AG10803 (cell line): Measurements from ENCODE around the gene ANKS1B.
A peak's percentile ranks its signal among the peaks of the same experiment; 100 is the strongest.

Experiments used
- DNase-seq: peaks from one replicate; pipeline ENCODE4 v3.0.0; 2010; ENCODE audit warnings: low read depth
- H3K4me3 ChIP-seq: 2 replicates; pipeline ENCODE4 v1.5.1; 2011; ENCODE audit warnings: mild to moderate bottlenecking, low read length, control low read depth
- CTCF ChIP-seq: conservative IDR thresholded peaks from 2 replicates; pipeline ENCODE4 v1.5.1; 2011; ENCODE audit warnings: mild to moderate bottlenecking, low read length, control low read depth, inconsistent platforms

The ANKS1B gene

GRCh38 chr12:98819821-98820404 lies 1164.8 kb downstream of the ANKS1B start:
- no peak for TF ChIP-seq CTCF
- peak; percentile 20 for DNase-seq
- no peak overlapping the region for H3K4me3 ChIP-seq

DNA sequence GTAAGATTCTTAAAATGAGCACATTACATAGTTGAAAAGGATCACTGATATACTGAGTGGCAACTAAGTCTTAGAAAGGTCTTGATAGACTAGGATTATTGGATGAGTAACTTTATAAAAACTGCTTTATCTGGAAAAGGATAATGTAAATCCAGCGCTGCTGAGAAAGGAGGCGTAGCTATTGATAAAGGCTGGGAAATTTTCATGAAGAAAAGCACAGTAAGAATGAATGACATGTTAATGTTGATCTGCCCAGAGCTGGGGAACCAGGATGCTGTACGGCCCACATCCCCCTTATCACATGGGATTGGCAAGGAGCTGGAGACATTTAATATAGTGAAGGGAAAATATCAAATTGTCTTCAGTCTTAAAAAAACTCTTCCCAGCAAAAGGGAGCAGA lies 1165.7 kb downstream of the ANKS1B start:
- TF ChIP-seq CTCF: no peak
- DNase-seq: no peak
- H3K4me3 ChIP-seq: no peak overlapping the region

- DNase-seq: no peak
- TF ChIP-seq CTCF: no peak
- no peak overlapping the region for H3K4me3 ChIP-seq
Observed at GRCh38 chr12:98818239-98818638, 1166.5 kb downstream of the ANKS1B start.

- no peak for DNase-seq
Observed at GRCh38 chr12:98817742-98818141, 1167.0 kb downstream of the ANKS1B start.

DNA sequence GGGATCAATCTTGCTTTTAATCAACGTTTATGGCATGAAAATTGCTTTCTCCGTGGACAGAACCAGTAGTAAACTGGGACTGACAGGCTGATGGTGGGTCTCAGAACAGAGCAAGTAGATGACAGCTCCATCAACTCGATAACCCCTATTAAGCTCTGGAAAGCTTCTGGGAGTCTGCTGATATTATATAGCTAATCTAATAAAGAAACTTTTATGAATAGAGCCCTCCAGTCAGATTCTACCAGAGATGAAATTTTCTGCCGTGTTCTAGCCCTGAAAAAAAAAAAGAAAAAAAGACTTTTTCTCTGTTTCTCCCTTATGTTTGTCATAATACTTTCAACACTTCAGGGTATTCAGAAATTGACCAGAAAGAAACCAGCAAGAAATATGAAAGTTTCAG lies 1168.0 kb downstream of the ANKS1B start:
- DNase-seq: no peak
- no peak for TF ChIP-seq CTCF
- H3K4me3 ChIP-seq: no peak overlapping the region

More at GRCh38 chr12:98817742-98818141, 1167.0 kb downstream of the ANKS1B start:
- no peak for TF ChIP-seq CTCF
- no peak overlapping the region for H3K4me3 ChIP-seq

DNA sequence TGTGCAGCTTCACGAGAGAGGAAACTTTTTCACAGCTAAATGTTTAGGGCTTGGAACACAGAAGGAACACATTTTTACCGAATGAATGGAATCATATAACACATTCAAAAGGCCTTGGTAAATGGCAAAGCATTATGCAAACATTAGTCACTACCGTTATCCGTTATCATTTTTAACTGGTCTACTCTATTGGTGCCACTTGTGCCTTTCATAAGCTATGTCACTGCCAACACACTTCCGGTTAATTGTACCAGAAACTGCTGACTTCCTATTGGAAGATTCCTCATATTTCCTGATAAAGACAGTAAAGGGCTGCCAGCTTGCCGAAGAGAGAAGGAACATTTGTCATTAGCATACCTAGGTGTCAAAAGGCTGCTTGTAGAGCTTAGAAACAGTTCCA lies 1170.5 kb downstream of the ANKS1B start:
- no peak overlapping the region for H3K4me3 ChIP-seq
- no peak for DNase-seq
- TF ChIP-seq CTCF: no peak

DNA sequence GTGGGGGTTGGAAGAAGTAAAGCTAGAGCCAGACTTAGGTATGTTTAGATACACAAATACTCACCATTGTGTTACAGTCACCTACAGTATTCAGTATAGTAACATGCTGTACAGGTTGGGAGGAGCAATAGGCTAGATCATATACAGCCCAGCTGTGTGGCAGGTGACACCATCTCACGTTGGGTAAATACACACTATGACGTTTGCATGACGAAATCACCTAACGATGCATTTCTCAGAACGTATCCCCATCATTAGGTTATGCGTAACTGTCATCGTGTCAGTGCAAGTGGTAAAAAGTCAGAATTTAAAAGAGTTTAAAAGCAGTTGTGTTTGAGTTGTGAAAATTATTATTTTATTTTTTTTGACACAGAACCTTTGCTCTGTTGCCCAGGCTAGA lies 1172.5 kb downstream of the ANKS1B start:
- DNase-seq: no peak
- no peak for TF ChIP-seq CTCF
- H3K4me3 ChIP-seq: no peak overlapping the region
